WTC11 (cell line): Measurements from ENCODE around the gene TMTC1. TPM values are rescaled to one million over a fixed set of nuclear protein-coding genes. Genes with fewer than 3 reads are reported as not detected.

Source experiments
- ATAC-seq: fragments of 200-7000 bp; cut with Tn5 transposase; 2 replicates; pipeline ENCODE4 v1.10.0; 2021; ENCODE audit warnings: mild to moderate bottlenecking, moderate library complexity
- CTCF ChIA-PET: fragments of 300-600 bp; sonication (Branson Sonifier 250); formaldehyde crosslinking; loops from one replicate; lab custom pipeline; 2021; ENCODE audit warnings: antibody characterized with exemption; lab: Charles Lee
- POLR2A ChIA-PET: fragments of 350-600 bp; sonication (Branson Sonifier 250); formaldehyde crosslinking; loops from one replicate; lab custom pipeline; 2021; ENCODE audit warnings: antibody characterized with exemption; lab: Charles Lee
- DNase-seq: peaks from one replicate; pipeline ENCODE4 v3.0.0; 2021; ENCODE audit warnings: low spot score
- H3K27ac Mint-ChIP-seq: 2 replicates; pipeline ENCODE4 v1.8.0; 2021; ENCODE audit warnings: mixed read lengths
- H3K27me3 Mint-ChIP-seq: 2 replicates; pipeline ENCODE4 v1.8.0; 2021; ENCODE audit warnings: low read depth, mild to moderate bottlenecking, moderate library complexity, mixed read lengths
- H3K36me3 Mint-ChIP-seq: 2 replicates; pipeline ENCODE4 v1.8.0; 2021; ENCODE audit warnings: mixed read lengths
- H3K4me1 Mint-ChIP-seq: 2 replicates; pipeline ENCODE4 v1.8.0; 2022; ENCODE audit warnings: mixed read lengths
- H3K4me3 Mint-ChIP-seq: 2 replicates; pipeline ENCODE4 v1.8.0; 2021; ENCODE audit warnings: mild to moderate bottlenecking, moderate library complexity, mixed read lengths
- H3K9me3 Mint-ChIP-seq: 2 replicates; pipeline ENCODE4 v1.8.0; 2021; ENCODE audit warnings: mixed read lengths
- AR ChIP-seq: fragments of 250-450 bp; sonication (Bioruptor Pico); IDR thresholded peaks from 2 replicates; pipeline ENCODE4 v1.9.0; 2021; ENCODE audit warnings: mild to moderate bottlenecking
- ATF3 ChIP-seq: sonication (generic); formaldehyde crosslinking; conservative IDR thresholded peaks from 2 replicates; pipeline ENCODE4 v1.8.1; 2022; ENCODE audit warnings: mild to moderate bottlenecking, missing genetic modification reagents
- CDX4 ChIP-seq: fragments of 250-450 bp; sonication (Bioruptor Pico); IDR thresholded peaks from 2 replicates; pipeline ENCODE4 v1.9.0; 2021; ENCODE audit warnings: moderate library complexity, mild to moderate bottlenecking, inconsistent platforms, borderline replicate concordance
- CREM ChIP-seq: sonication (generic); formaldehyde crosslinking; IDR thresholded peaks from 2 replicates; pipeline ENCODE4 v1.8.1; 2022; ENCODE audit warnings: mild to moderate bottlenecking, missing genetic modification reagents, moderate library complexity
- CTCF ChIP-seq: fragments of 200-600 bp; IDR thresholded peaks from 2 replicates; pipeline ENCODE4 v1.8.0; 2022; ENCODE audit warnings: antibody characterized with exemption
- E2F4 ChIP-seq: sonication (generic); formaldehyde crosslinking; IDR thresholded peaks from 2 replicates; pipeline ENCODE4 v1.8.1; 2022; ENCODE audit warnings: low read depth, mild to moderate bottlenecking, moderate library complexity, missing genetic modification reagents, borderline replicate concordance
- FOXK1 ChIP-seq: sonication (generic); formaldehyde crosslinking; IDR thresholded peaks from 2 replicates; pipeline ENCODE4 v1.8.0; 2022; ENCODE audit warnings: mild to moderate bottlenecking, moderate library complexity, missing genetic modification reagents
- FOXP4 ChIP-seq: sonication (generic); formaldehyde crosslinking; IDR thresholded peaks from 2 replicates; pipeline ENCODE4 v1.8.0; 2022; ENCODE audit warnings: mild to moderate bottlenecking, missing genetic modification reagents
- GABPB1 ChIP-seq: sonication (generic); formaldehyde crosslinking; IDR thresholded peaks from 2 replicates; pipeline ENCODE4 v1.8.1; 2023; ENCODE audit warnings: mild to moderate bottlenecking, missing genetic modification reagents
- GTF2I ChIP-seq: fragments of 250-450 bp; sonication (Bioruptor Pico); conservative IDR thresholded peaks from 2 replicates; pipeline ENCODE4 v1.4.0; 2021; ENCODE audit warnings: mild to moderate bottlenecking
- KAT7 ChIP-seq: sonication (generic); formaldehyde crosslinking; IDR thresholded peaks from 2 replicates; pipeline ENCODE4 v1.8.1; 2023; ENCODE audit warnings: missing genetic modification reagents, mild to moderate bottlenecking, borderline replicate concordance
- NFE2L1 ChIP-seq: sonication (generic); formaldehyde crosslinking; IDR thresholded peaks from 2 replicates; pipeline ENCODE4 v1.8.1; 2023; ENCODE audit warnings: missing genetic modification reagents
- NR1H2 ChIP-seq: sonication (generic); formaldehyde crosslinking; IDR thresholded peaks from 2 replicates; pipeline ENCODE4 v1.9.0; 2021; ENCODE audit warnings: mild to moderate bottlenecking, moderate library complexity, missing genetic modification reagents
- PRRX2 ChIP-seq: fragments of 250-450 bp; sonication (Bioruptor Pico); IDR thresholded peaks from 2 replicates; pipeline ENCODE4 v1.8.0; 2021; ENCODE audit warnings: mild to moderate bottlenecking
- RELA ChIP-seq: sonication (generic); formaldehyde crosslinking; IDR thresholded peaks from 2 replicates; pipeline ENCODE4 v1.8.1; 2022; ENCODE audit warnings: missing genetic modification reagents, mild to moderate bottlenecking, borderline replicate concordance
- SMAD3 ChIP-seq: sonication (generic); formaldehyde crosslinking; IDR thresholded peaks from 2 replicates; pipeline ENCODE4 v1.8.0; 2022; ENCODE audit warnings: missing genetic modification reagents, mild to moderate bottlenecking, borderline replicate concordance
- SP1 ChIP-seq: sonication (generic); formaldehyde crosslinking; conservative IDR thresholded peaks from 2 replicates; pipeline ENCODE4 v1.8.1; 2022; ENCODE audit warnings: missing genetic modification reagents
- TP53 ChIP-seq: sonication (generic); formaldehyde crosslinking; IDR thresholded peaks from 2 replicates; pipeline ENCODE4 v1.8.1; 2023; ENCODE audit warnings: mild to moderate bottlenecking, missing genetic modification reagents
- USF2 ChIP-seq: sonication (generic); formaldehyde crosslinking; IDR thresholded peaks from 2 replicates; pipeline ENCODE4 v1.8.1; 2023; ENCODE audit warnings: mild to moderate bottlenecking, missing genetic modification reagents, moderate library complexity
- ZNF219 ChIP-seq: sonication (generic); formaldehyde crosslinking; IDR thresholded peaks from 2 replicates; pipeline ENCODE4 v1.8.0; 2023; ENCODE audit warnings: missing genetic modification reagents, mild to moderate bottlenecking, borderline replicate concordance
- ZNF317 ChIP-seq: sonication (generic); formaldehyde crosslinking; IDR thresholded peaks from 2 replicates; pipeline ENCODE4 v1.8.1; 2023; ENCODE audit warnings: low read depth, mild to moderate bottlenecking, moderate library complexity, missing genetic modification reagents, borderline replicate concordance
- ZNF396 ChIP-seq: fragments of 250-450 bp; sonication (Bioruptor Pico); IDR thresholded peaks from 2 replicates; pipeline ENCODE4 v1.8.0; 2021; ENCODE audit warnings: mild to moderate bottlenecking, moderate library complexity, borderline replicate concordance
- ZNF423 ChIP-seq: fragments of 250-450 bp; sonication (Bioruptor Pico); IDR thresholded peaks from 2 replicates; pipeline ENCODE4 v2.1.2; 2022; ENCODE audit warnings: mild to moderate bottlenecking, moderate library complexity
- ZNF425 ChIP-seq: fragments of 250-450 bp; sonication (Bioruptor Pico); conservative IDR thresholded peaks from 2 replicates; pipeline ENCODE4 v1.9.0; 2021; ENCODE audit warnings: mild to moderate bottlenecking
- ZNF671 ChIP-seq: fragments of 250-450 bp; sonication (Bioruptor Pico); IDR thresholded peaks from 2 replicates; pipeline ENCODE4 v1.8.0; 2021; ENCODE audit warnings: mild to moderate bottlenecking
- total RNA-seq: library from RNA; stranded (reverse); gene quantifications from 3 replicates; pipeline ENCODE4 v1.2.3, GENCODE V29; 2021

TMTC1 gene
- total RNA-seq, 1 experiment from 2014 or later = 17.3 TPM

- CTCF ChIA-PET = no interaction called here
- POLR2A ChIA-PET = no interaction called here
- DNase-seq (no peak), ATAC-seq (0 out of 2 replicates have a peak, but pooled peaks have one; percentile 24)
- TF ChIP-seq AR (CRISPR knock-in tag) (no peak), KAT7 (CRISPR knock-in tag) (no peak), FOXP4 (CRISPR knock-in tag) (no peak), ZNF423 (no peak), ZNF396 (CRISPR knock-in tag) (no peak), TP53 (CRISPR knock-in tag) (no peak), NR1H2 (no peak), CDX4 (no peak), CREM (CRISPR knock-in tag) (no peak), ZNF219 (CRISPR knock-in tag) (no peak), CTCF (no peak), NFE2L1 (CRISPR knock-in tag) (no peak), SMAD3 (no peak), E2F4 (CRISPR knock-in tag) (no peak), PRRX2 (no peak)
- Mint-ChIP-seq H3K9me3 (peaks cover 20% of the 10 kb centered on the region), H3K4me1 (peaks cover 36% of the 10 kb centered on the region), H3K27ac (no peak overlapping the region), H3K27me3 (no peaks in the 10 kb centered on the region), H3K4me3 (no peak overlapping the region), H3K36me3 (peaks cover 15% of the 10 kb centered on the region; the same call in 1 of the 2 replicates)
These were observed 12.0 kb upstream of the TMTC1 start for GRCh38 chr12:29795715-29796114.

GRCh38 chr12:29794862-29795261 lies 11.1 kb upstream of the TMTC1 start:
- H3K9me3 Mint-ChIP-seq = peaks cover 23% of the 10 kb centered on the region
- H3K27ac Mint-ChIP-seq = no peak overlapping the region
- H3K36me3 Mint-ChIP-seq = peaks cover 17% of the 10 kb centered on the region
- no peak for DNase-seq
- H3K27me3 Mint-ChIP-seq = no peaks in the 10 kb centered on the region
- POLR2A ChIA-PET = no interaction called here
- H3K4me1 Mint-ChIP-seq = peaks cover 36% of the 10 kb centered on the region
- H3K4me3 Mint-ChIP-seq = no peak overlapping the region
- ATAC-seq = no peak
- TF ChIP-seq ZNF671 (no peak), SP1 (CRISPR knock-in tag) (no peak), ZNF317 (CRISPR knock-in tag) (no peak), FOXK1 (no peak), SMAD3 (no peak), ZNF425 (no peak), GABPB1 (CRISPR knock-in tag) (no peak), GTF2I (CRISPR knock-in tag) (no peak), ATF3 (CRISPR knock-in tag) (no peak), RELA (no peak), USF2 (no peak)
- CTCF ChIA-PET = no interaction called here
